CD14-positive monocyte (primary cell): ENCODE data around the gene KEAP1. TPM values are rescaled to one million over a fixed set of nuclear protein-coding genes. Genes with fewer than 3 reads are reported as not detected.

Source experiments
- DNase-seq, 3 donors: peaks; one replicate each; pipeline ENCODE4 v3.0.0-alpha.2; 2011 to 2022
- H2AFZ ChIP-seq: 2 replicates; pipeline ENCODE4 v1.6.0; 2012; ENCODE audit warnings: mild to moderate bottlenecking, low read depth, low read length, inconsistent platforms; ENCODE audit not compliant: insufficient read depth, poor library complexity, severe bottlenecking
- H3K27ac ChIP-seq, 2 donors: 1 replicate in 1 of 2; 2 replicates in 1 of 2; pipeline ENCODE4 v1.5.1; 2012 to 2013; ENCODE audit warnings: low read length in 2 of 2, control low read depth in 1 of 2, inconsistent platforms in 1 of 2, low read depth in 1 of 2, mild to moderate bottlenecking in 1 of 2
- H3K27me3 ChIP-seq, 2 donors: one replicate each; pipeline versions ENCODE4 v1.6.0 to v1.6.1; 2011 to 2013; ENCODE audit warnings: low read length in 2 of 2; ENCODE audit not compliant: control insufficient read depth in 2 of 2, insufficient read depth in 2 of 2
- H3K36me3 ChIP-seq, 2 donors: replicated peaks in 1 of 2; 1 replicate in 1 of 2; 2 replicates in 1 of 2; pipeline versions ENCODE4 v1.5.1 to v1.6.1; 2012 to 2013; ENCODE audit warnings: low read length in 2 of 2, control low read depth in 1 of 2, inconsistent platforms in 1 of 2, mild to moderate bottlenecking in 1 of 2; ENCODE audit not compliant: insufficient read depth in 2 of 2, control insufficient read depth in 1 of 2
- H3K4me1 ChIP-seq, 2 donors: 1 replicate in 1 of 2; 2 replicates in 1 of 2; pipeline versions ENCODE4 v1.5.1 to v1.6.1; 2012 to 2013; ENCODE audit warnings: low read length in 2 of 2, control low read depth in 1 of 2, inconsistent platforms in 1 of 2, mild to moderate bottlenecking in 1 of 2, moderate library complexity in 1 of 2; ENCODE audit not compliant: insufficient read depth in 2 of 2, control insufficient read depth in 1 of 2
- H3K4me2 ChIP-seq: replicated peaks from 2 replicates; pipeline ENCODE3; 2012; ENCODE audit warnings: low read length, moderate library complexity, mild to moderate bottlenecking; ENCODE audit not compliant: poor library complexity, severe bottlenecking; ENCODE audit errors: extremely low read depth
- H3K4me3 ChIP-seq, 3 experiments: fragments of 200-600 bp in 1 of 3; sonication (generic) in 1 of 3; replicated peaks in 1 of 3; 1 replicate in 2 of 3; 2 replicates in 1 of 3; pipeline ENCODE4 v1.5.1; 2011 to 2013; ENCODE audit warnings: low read length in 3 of 3, mild to moderate bottlenecking in 3 of 3, control low read depth in 2 of 3, low read depth in 2 of 3, inconsistent platforms in 1 of 3, moderate library complexity in 1 of 3
- H3K79me2 ChIP-seq: 2 replicates; pipeline ENCODE4 v1.6.0; 2012; ENCODE audit warnings: mild to moderate bottlenecking, control low read depth, inconsistent platforms, low read length, moderate library complexity; ENCODE audit not compliant: insufficient read depth
- H3K9ac ChIP-seq: 2 replicates; pipeline ENCODE4 v1.6.0; 2017; ENCODE audit warnings: low read length, mild to moderate bottlenecking; ENCODE audit not compliant: insufficient read depth, poor library complexity, severe bottlenecking
- H3K9me3 ChIP-seq, 2 donors: replicated peaks in 1 of 2; 1 replicate in 1 of 2; 2 replicates in 1 of 2; pipeline versions ENCODE4 v1.5.1 to v1.6.1; 2012 to 2013; ENCODE audit warnings: low read length in 2 of 2, control low read depth in 1 of 2; ENCODE audit not compliant: control insufficient read depth in 1 of 2, insufficient read depth in 1 of 2
- H4K20me1 ChIP-seq: 2 replicates; pipeline ENCODE4 v1.6.0; 2012; ENCODE audit warnings: mild to moderate bottlenecking, low read length, control low read depth, moderate library complexity; ENCODE audit not compliant: insufficient read depth
- H3K27ac Mint-ChIP-seq, 7 donors: one replicate each; pipeline ENCODE4 v1.8.0; 2020; ENCODE audit warnings: mild to moderate bottlenecking in 7 of 7, mixed read lengths in 7 of 7, moderate library complexity in 6 of 7, inconsistent platforms in 2 of 7
- H3K27me3 Mint-ChIP-seq, 3 donors: one replicate each; pipeline ENCODE4 v1.8.0; 2021 to 2022; ENCODE audit warnings: low read depth in 3 of 3, mild to moderate bottlenecking in 3 of 3, mixed read lengths in 3 of 3, moderate library complexity in 3 of 3, inconsistent platforms in 1 of 3
- H3K36me3 Mint-ChIP-seq, 2 donors: one replicate each; pipeline ENCODE4 v1.8.0; 2020; ENCODE audit warnings: mixed read lengths in 2 of 2, inconsistent platforms in 1 of 2, mild to moderate bottlenecking in 1 of 2
- H3K4me1 Mint-ChIP-seq: one replicate; pipeline ENCODE4 v1.8.0; 2020; ENCODE audit warnings: mild to moderate bottlenecking, mixed read lengths
- H3K4me3 Mint-ChIP-seq, 2 donors: one replicate each; pipeline ENCODE4 v1.8.0; 2020; ENCODE audit warnings: mild to moderate bottlenecking in 2 of 2, mixed read lengths in 2 of 2, moderate library complexity in 1 of 2
- H3K9me3 Mint-ChIP-seq, 7 donors: one replicate each; pipeline ENCODE4 v1.8.0; 2020 to 2022; ENCODE audit warnings: mixed read lengths in 7 of 7, mild to moderate bottlenecking in 6 of 7, moderate library complexity in 6 of 7, inconsistent platforms in 2 of 7
- WGBS: methylation state at CpG from one replicate; pipeline ENCODE4 v1.1.5; 2013; ENCODE audit warnings: missing lambda C conversion rate; ENCODE audit not compliant: insufficient coverage; 5-methylcytosine and 5-hydroxymethylcytosine counted together
- intact Hi-C, 2 donors: fragments of 100-400 bp; cut with micrococcal nuclease; formaldehyde crosslinking; loops; one replicate each; pipeline versions ENCODE4 v1.15.0 to v1.15.1; 2023
- polyA plus RNA-seq, 3 donors: library from polyadenylated mRNA; depleted of rRNA in 1 of 3; unstranded in 2 of 3; stranded (reverse) in 1 of 3; fragments of 300-500 nt in 2 of 3; fragments of >200 nt in 1 of 3; fragmentation: Illumina TruSeq in 2 of 3; gene quantifications; 1 replicate in 2 of 3; 2 replicates in 1 of 3; pipeline ENCODE4 v1.2.3, GENCODE V29; 2012 to 2021
- small RNA-seq: library from RNA; depleted of rRNA; stranded (forward); fragments of <200 nt; gene quantifications from one replicate; pipeline ENCODE3, GENCODE V24; 2012; ENCODE audit warnings: low read depth; ENCODE audit not compliant: insufficient read length
- TF ChIP-seq, protein P1 (sequence below): fragments of 200-600 bp; IDR thresholded peaks from one replicate; pipeline ENCODE4 v1.8.0; 2022; ENCODE audit warnings: antibody characterized with exemption, mild to moderate bottlenecking

Gene KEAP1
- polyA plus RNA-seq, 3 donors = 26.0 to 32.6 (median 26.1) TPM

DNA sequence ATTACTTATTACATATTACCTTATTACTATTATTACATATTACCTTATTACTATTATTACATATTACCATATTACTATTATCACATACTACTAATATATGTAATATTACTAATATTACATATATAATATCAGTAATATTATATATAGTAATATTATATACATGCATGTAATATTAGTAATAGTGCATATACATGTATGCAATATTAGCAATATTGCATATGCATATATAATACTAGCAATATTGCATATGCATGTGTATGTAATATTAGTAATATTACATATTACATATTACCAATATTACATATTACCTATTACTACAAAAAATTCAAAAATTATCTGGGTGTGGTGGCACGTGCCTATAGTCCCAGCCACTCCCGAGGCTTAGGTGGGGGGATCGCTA lies 60.5 kb downstream of the KEAP1 start:
- H3K4me3 Mint-ChIP-seq = no peak overlapping the region
- peaks cover 12 to 15% of the 10 kb centered on the region in 2 donors for H3K36me3 Mint-ChIP-seq
- H3K4me1 Mint-ChIP-seq = peaks cover 9% of the 10 kb centered on the region
- H3K27me3 ChIP-seq = no peaks in the 10 kb centered on the region
- no peak overlapping the region for H3K4me2 ChIP-seq
- H3K9ac ChIP-seq = no peak overlapping the region
- DNase-seq = no peak
- H4K20me1 ChIP-seq = peaks cover 49% of the 10 kb centered on the region
- no peak overlapping the region for H3K4me3 ChIP-seq
- peaks cover 0 to 2% (median 0%) of the 10 kb centered on the region in 7 donors for H3K9me3 Mint-ChIP-seq
- peaks cover 0 to 2% of the 10 kb centered on the region in 2 donors for H3K36me3 ChIP-seq
- no peak overlapping the region for H2AFZ ChIP-seq
- no peak overlapping the region for H3K27ac Mint-ChIP-seq
- TF ChIP-seq, protein P1, sequence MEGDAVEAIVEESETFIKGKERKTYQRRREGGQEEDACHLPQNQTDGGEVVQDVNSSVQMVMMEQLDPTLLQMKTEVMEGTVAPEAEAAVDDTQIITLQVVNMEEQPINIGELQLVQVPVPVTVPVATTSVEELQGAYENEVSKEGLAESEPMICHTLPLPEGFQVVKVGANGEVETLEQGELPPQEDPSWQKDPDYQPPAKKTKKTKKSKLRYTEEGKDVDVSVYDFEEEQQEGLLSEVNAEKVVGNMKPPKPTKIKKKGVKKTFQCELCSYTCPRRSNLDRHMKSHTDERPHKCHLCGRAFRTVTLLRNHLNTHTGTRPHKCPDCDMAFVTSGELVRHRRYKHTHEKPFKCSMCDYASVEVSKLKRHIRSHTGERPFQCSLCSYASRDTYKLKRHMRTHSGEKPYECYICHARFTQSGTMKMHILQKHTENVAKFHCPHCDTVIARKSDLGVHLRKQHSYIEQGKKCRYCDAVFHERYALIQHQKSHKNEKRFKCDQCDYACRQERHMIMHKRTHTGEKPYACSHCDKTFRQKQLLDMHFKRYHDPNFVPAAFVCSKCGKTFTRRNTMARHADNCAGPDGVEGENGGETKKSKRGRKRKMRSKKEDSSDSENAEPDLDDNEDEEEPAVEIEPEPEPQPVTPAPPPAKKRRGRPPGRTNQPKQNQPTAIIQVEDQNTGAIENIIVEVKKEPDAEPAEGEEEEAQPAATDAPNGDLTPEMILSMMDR = no peak
- H3K4me1 ChIP-seq = peaks cover 0 to 4% of the 10 kb centered on the region in 2 donors
- H3K27ac ChIP-seq = no peak overlapping the region
- H3K9me3 ChIP-seq = no peaks in the 10 kb centered on the region
- H3K79me2 ChIP-seq = no peaks in the 10 kb centered on the region
- peaks cover 3 to 11% (median 5%) of the 10 kb centered on the region in 3 donors for H3K27me3 Mint-ChIP-seq
- 100% methylated on average over 2 of the region's 3 CpGs for WGBS
- intact Hi-C loops = no loop called here

DNA sequence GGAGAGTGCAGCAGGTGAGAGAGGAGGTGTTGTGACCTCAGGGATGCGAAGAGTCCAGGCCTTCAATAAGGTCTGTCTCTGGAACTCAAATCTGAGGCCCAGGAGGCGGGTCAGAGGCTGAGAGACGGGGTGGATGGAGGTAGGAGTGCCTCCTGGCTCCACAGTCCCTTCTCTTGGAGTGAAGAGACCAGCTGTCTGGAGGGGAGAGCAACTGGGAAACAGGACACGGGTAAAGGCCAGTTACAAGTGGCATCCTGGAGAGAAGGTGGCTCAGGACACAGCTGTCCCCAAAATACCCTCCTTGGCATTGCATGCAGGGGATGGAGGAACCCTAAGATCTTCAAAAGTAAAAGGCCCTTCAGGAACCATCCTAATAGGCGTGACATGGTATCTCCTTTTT lies 63.6 kb downstream of the KEAP1 start:
- H3K36me3 ChIP-seq = no peaks in the 10 kb centered on the region
- no peak overlapping the region for H3K4me3 Mint-ChIP-seq
- no peaks in the 10 kb centered on the region for H3K4me1 ChIP-seq
- 96% methylated on average over 3 of the region's 5 CpGs for WGBS
- no peaks in the 10 kb centered on the region for H3K9me3 ChIP-seq
- no peak overlapping the region for H3K27ac ChIP-seq
- H3K4me1 Mint-ChIP-seq = peaks cover 8% of the 10 kb centered on the region
- peaks cover 0 to 2% (median 0%) of the 10 kb centered on the region in 7 donors for H3K9me3 Mint-ChIP-seq
- no peak for DNase-seq
- no peak overlapping the region for H3K4me2 ChIP-seq
- H3K79me2 ChIP-seq = no peaks in the 10 kb centered on the region
- H3K27ac Mint-ChIP-seq = no peak overlapping the region
- H3K9ac ChIP-seq = no peak overlapping the region
- TF ChIP-seq, protein P1 = no peak
- H3K27me3 Mint-ChIP-seq = peaks cover 7 to 17% (median 7%) of the 10 kb centered on the region in 3 donors
- H3K36me3 Mint-ChIP-seq = peaks cover 8 to 12% of the 10 kb centered on the region in 2 donors
- H4K20me1 ChIP-seq = peaks cover 32% of the 10 kb centered on the region
- intact Hi-C loops = loop anchor here in 1 of 2 donors (5.0 kb wide), 1 partner anchor 37 kb away; the partner anchor contains the start of gene CDC37
- H3K4me3 ChIP-seq = no peak overlapping the region
- H3K27me3 ChIP-seq = no peaks in the 10 kb centered on the region
- no peak overlapping the region for H2AFZ ChIP-seq

Small RNAs within 50 kb of the gene (small RNA-seq; reads per million reads assigned to genes)
- gene MIR1238 = not detected
- not detected for gene RNU7-140P

Other genes starting within 250 kb of the KEAP1 start
- gene ICAM1, start 232.2 kb downstream of the KEAP1 start, polyA plus RNA-seq = 100 to 1,000 TPM in 1 of 3 donors, 10 to 100 TPM in 2; 21.6 to 118 (median 40.8) TPM
- gene ICAM4, start 216.4 kb downstream of the KEAP1 start, polyA plus RNA-seq = 10 to 100 TPM in 2 of 3 donors, 1 to 10 TPM in 1; 5.5 to 17.3 (median 11.2) TPM
- 1 to 10 TPM in 1 of 3 donors, under 1 TPM in 1, not detected in 1; 0.21 to 2.1 TPM for gene ICAM5, start 213.4 kb downstream of the KEAP1 start, polyA plus RNA-seq
- gene ZGLP1, start 193.5 kb downstream of the KEAP1 start, polyA plus RNA-seq = 10 to 100 TPM in 1 of 3 donors, 1 to 10 TPM in 2; 3.5 to 11.7 (median 9.4) TPM
- gene FDX2, start 187.3 kb downstream of the KEAP1 start, polyA plus RNA-seq = 1 to 10 TPM; 5.5 to 6.8 (median 6.7) TPM
- 10 to 100 TPM in 1 of 3 donors, 1 to 10 TPM in 2; 6.0 to 20.7 (median 9.0) TPM for gene RAVER1, start 169.8 kb downstream of the KEAP1 start, polyA plus RNA-seq
- 100 to 1,000 TPM; 189 to 234 (median 198) TPM for gene ICAM3, start 163.7 kb downstream of the KEAP1 start, polyA plus RNA-seq
- 100 to 1,000 TPM in 2 of 3 donors, 10 to 100 TPM in 1; 82.9 to 441 (median 113) TPM for gene TYK2, start 122.8 kb downstream of the KEAP1 start, polyA plus RNA-seq
- gene CDC37, start 99.8 kb downstream of the KEAP1 start, polyA plus RNA-seq = 100 to 1,000 TPM in 1 of 3 donors, 10 to 100 TPM in 2; 49.3 to 575 (median 54.9) TPM
- 10 to 100 TPM in 1 of 3 donors, 1 to 10 TPM in 2; 4.7 to 14.8 (median 5.8) TPM for gene PDE4A, start 82.8 kb downstream of the KEAP1 start, polyA plus RNA-seq
- under 1 TPM in 2 of 3 donors, not detected in 1; 0.18 to 0.46 TPM for gene S1PR5, start 14.1 kb upstream of the KEAP1 start, polyA plus RNA-seq
- 10 to 100 TPM; 10.7 to 52.8 (median 11.9) TPM for gene ATG4D, start 40.5 kb upstream of the KEAP1 start, polyA plus RNA-seq
- 10 to 100 TPM in 1 of 3 donors, 1 to 10 TPM in 2; 3.9 to 21.0 (median 6.1) TPM for gene KRI1, start 62.7 kb upstream of the KEAP1 start, polyA plus RNA-seq
- 100 to 1,000 TPM; 115 to 166 (median 130) TPM for gene CDKN2D, start 65.6 kb upstream of the KEAP1 start, polyA plus RNA-seq
- under 1 TPM in 1 of 3 donors, not detected in 2; 0.36 TPM for gene AP1M2, start 84.0 kb upstream of the KEAP1 start, polyA plus RNA-seq
- 10 to 100 TPM; 43.5 to 95.9 (median 69.4) TPM for gene SLC44A2, start 122.2 kb upstream of the KEAP1 start, polyA plus RNA-seq
- 100 to 1,000 TPM in 1 of 3 donors, 10 to 100 TPM in 2; 34.4 to 189 (median 48.1) TPM for gene ILF3, start 151.0 kb upstream of the KEAP1 start, polyA plus RNA-seq
- 10 to 100 TPM in 2 of 3 donors, 1 to 10 TPM in 1; 9.9 to 29.6 (median 12.3) TPM for gene QTRT1, start 198.1 kb upstream of the KEAP1 start, polyA plus RNA-seq
- 100 to 1,000 TPM in 1 of 3 donors, 10 to 100 TPM in 2; 53.0 to 186 (median 69.5) TPM for gene DNM2, start 214.7 kb upstream of the KEAP1 start, polyA plus RNA-seq